OCI-LY7 (cell line): ENCODE data around the gene SMG6. TPM values are rescaled to one million over a fixed set of nuclear protein-coding genes. Genes with fewer than 3 reads are reported as not detected.

ENCODE experiments used
- BruUV-seq: library from RNA; stranded (reverse); fragments of 400-500 nt; replicated peaks from 2 replicates; lab custom pipeline; 2021; lab: Mats Ljungman, UMichigan
- CTCF ChIA-PET: fragments of 300-600 bp; sonication (Branson Sonifier 250); formaldehyde crosslinking; loops from one replicate; lab custom pipeline; 2022; ENCODE audit warnings: antibody characterized with exemption; ENCODE audit not compliant: unreplicated experiment; lab: Charles Lee
- POLR2A ChIA-PET: fragments of 300-600 bp; sonication (Branson Sonifier 250); formaldehyde crosslinking; loops from one replicate; lab custom pipeline; 2022; ENCODE audit warnings: antibody characterized with exemption; lab: Charles Lee
- DNase-seq: peaks from one replicate; pipeline ENCODE4 v3.0.0-alpha.2; 2015; ENCODE audit warnings: low spot score
- H2AFZ ChIP-seq: fragments of 200-600 bp; sonication (generic), shearing (Covaris generic); 2 replicates; pipeline ENCODE4 v1.6.1; 2014; ENCODE audit warnings: mild to moderate bottlenecking, antibody characterized with exemption, low read length, moderate library complexity
- H3K27ac ChIP-seq: fragments of 200-600 bp; sonication (generic); 2 replicates; pipeline ENCODE4 v1.5.1; 2014; ENCODE audit warnings: mixed run types, low read depth, mild to moderate bottlenecking, moderate library complexity, low read length, inconsistent platforms; ENCODE audit not compliant: poor library complexity, severe bottlenecking
- H3K36me3 ChIP-seq: fragments of 200-600 bp; sonication (generic); 2 replicates; pipeline ENCODE4 v1.6.1; 2014; ENCODE audit warnings: mild to moderate bottlenecking, antibody characterized with exemption, low read length, moderate library complexity, mixed read lengths; ENCODE audit not compliant: insufficient read depth
- H3K4me1 ChIP-seq: fragments of 200-600 bp; sonication (generic); 2 replicates; pipeline ENCODE4 v1.5.1; 2014; ENCODE audit warnings: mild to moderate bottlenecking, low read length; ENCODE audit not compliant: insufficient read depth, poor library complexity, severe bottlenecking
- H3K4me2 ChIP-seq: fragments of 200-600 bp; sonication (generic); 2 replicates; pipeline ENCODE4 v1.6.1; 2014; ENCODE audit warnings: mild to moderate bottlenecking, low read length
- H3K4me3 ChIP-seq: fragments of 200-600 bp; sonication (generic); 2 replicates; pipeline ENCODE4 v1.5.1; 2014; ENCODE audit warnings: mild to moderate bottlenecking, low read depth, low read length; ENCODE audit not compliant: poor library complexity, severe bottlenecking
- H3K79me2 ChIP-seq: fragments of 200-600 bp; sonication (generic); 2 replicates; pipeline ENCODE4 v1.6.1; 2016; ENCODE audit warnings: low read depth, mild to moderate bottlenecking, low read length, moderate library complexity, mixed read lengths; ENCODE audit not compliant: insufficient read depth
- H3K9me2 ChIP-seq: fragments of 200-600 bp; sonication (generic); 2 replicates; pipeline ENCODE4 v1.6.1; 2016; ENCODE audit warnings: mild to moderate bottlenecking, low read length, mixed read lengths; ENCODE audit not compliant: insufficient read depth
- H3K9me3 ChIP-seq: fragments of 200-600 bp; sonication (generic); 2 replicates; pipeline ENCODE4 v1.6.1; 2014; ENCODE audit warnings: mild to moderate bottlenecking, mixed run types, low read length, mixed read lengths
- H4K20me1 ChIP-seq: fragments of 200-600 bp; sonication (generic); 2 replicates; pipeline ENCODE4 v1.6.1; 2014; ENCODE audit warnings: mild to moderate bottlenecking, antibody characterized with exemption, low read length, moderate library complexity, mixed read lengths; ENCODE audit not compliant: insufficient read depth
- EZH2phosphoT487 ChIP-seq: fragments of 200-600 bp; sonication (generic); IDR thresholded peaks from 2 replicates; pipeline ENCODE4 v1.6.1; 2018; ENCODE audit warnings: low read depth, borderline replicate concordance, mild to moderate bottlenecking, mixed run types, antibody characterized with exemption, low read length, moderate library complexity, mixed read lengths
- intact Hi-C: fragments of 100-400 bp; cut with micrococcal nuclease; formaldehyde crosslinking; loops from one replicate; pipeline ENCODE4 v1.10.0; 2022; ENCODE audit not compliant: unreplicated experiment
- total RNA-seq, 2 experiments: library from RNA; depleted of rRNA in 1 of 2; stranded (reverse); fragments of >200 nt in 1 of 2; shearing (Covaris generic) in 1 of 2; gene quantifications; 2 replicates each; pipeline ENCODE4 v1.2.3, GENCODE V29; 2014 to 2022
- TF ChIP-seq, protein P1 (sequence below): fragments of 200-600 bp; sonication (generic); conservative IDR thresholded peaks from 2 replicates; pipeline ENCODE4 v1.5.1; 2014; ENCODE audit warnings: mild to moderate bottlenecking, antibody characterized with exemption, low read length, moderate library complexity, mixed read lengths

SMG6 gene
- total RNA-seq, 2 experiments from 2014 or later = 12.5 to 17.8 TPM

DNA sequence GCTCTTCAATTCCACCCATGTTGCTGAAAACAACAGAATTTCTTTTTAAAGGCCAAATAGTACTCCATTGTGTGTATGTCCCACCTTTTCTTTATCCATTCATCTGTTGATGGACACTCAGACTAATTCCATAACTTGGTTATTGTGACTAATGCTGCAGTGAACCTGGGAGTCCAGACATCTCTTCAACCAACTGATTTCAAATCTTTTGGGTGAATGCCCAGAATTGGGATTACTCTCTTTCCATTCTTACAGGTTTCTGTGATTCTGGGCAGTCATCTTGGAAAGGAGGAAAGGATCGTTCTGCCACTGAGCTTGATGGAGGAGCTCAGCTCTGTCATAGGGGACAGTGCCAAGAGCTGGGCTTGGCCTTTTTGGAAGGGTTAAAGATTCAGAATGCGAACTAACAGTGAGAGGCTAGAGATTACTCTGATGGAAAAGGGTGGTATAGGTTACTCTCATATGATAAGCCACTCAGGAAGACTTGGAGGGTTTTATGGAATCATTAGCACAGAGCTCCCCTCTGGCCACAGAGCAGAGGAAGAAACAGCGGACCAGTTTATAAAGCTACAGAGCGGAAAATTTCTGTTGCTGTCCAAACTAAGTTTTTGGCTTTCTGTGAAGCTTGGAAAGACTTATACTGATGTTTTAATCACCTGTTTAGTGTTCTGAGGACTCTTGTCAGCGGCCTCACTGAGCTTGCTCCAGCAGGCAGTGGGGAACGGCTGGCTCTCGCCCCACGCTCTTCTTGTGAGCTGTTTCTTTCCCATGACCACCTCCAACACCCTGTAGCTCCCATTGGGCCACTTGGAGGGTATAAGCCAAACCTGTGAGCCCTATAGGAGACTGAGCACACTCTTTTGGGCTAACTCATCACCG lies 200.4 kb downstream of the SMG6 start:
- Histone ChIP-seq H3K4me3 (no peak overlapping the region), H4K20me1 (no peaks in the 10 kb centered on the region), H3K4me2 (no peak overlapping the region), H3K9me2 (no peaks in the 10 kb centered on the region), H3K79me2 (no peaks in the 10 kb centered on the region), H3K9me3 (no peaks in the 10 kb centered on the region), H2AFZ (no peak overlapping the region), H3K36me3 (no peaks in the 10 kb centered on the region), H3K27ac (no peak overlapping the region), H3K4me1 (peaks cover 9% of the 10 kb centered on the region)
- TF ChIP-seq, protein P1, sequence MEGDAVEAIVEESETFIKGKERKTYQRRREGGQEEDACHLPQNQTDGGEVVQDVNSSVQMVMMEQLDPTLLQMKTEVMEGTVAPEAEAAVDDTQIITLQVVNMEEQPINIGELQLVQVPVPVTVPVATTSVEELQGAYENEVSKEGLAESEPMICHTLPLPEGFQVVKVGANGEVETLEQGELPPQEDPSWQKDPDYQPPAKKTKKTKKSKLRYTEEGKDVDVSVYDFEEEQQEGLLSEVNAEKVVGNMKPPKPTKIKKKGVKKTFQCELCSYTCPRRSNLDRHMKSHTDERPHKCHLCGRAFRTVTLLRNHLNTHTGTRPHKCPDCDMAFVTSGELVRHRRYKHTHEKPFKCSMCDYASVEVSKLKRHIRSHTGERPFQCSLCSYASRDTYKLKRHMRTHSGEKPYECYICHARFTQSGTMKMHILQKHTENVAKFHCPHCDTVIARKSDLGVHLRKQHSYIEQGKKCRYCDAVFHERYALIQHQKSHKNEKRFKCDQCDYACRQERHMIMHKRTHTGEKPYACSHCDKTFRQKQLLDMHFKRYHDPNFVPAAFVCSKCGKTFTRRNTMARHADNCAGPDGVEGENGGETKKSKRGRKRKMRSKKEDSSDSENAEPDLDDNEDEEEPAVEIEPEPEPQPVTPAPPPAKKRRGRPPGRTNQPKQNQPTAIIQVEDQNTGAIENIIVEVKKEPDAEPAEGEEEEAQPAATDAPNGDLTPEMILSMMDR = no peak
- TF ChIP-seq EZH2phosphoT487 = no peak
- no TSS peak for BruUV-seq
- no peak for DNase-seq
- CTCF ChIA-PET = no interaction called here
- POLR2A ChIA-PET = interaction anchor here (0.5 to 0.6 kb wide), 4 partner anchors 35 to 268 kb away, joined by 3 to 6 read pairs (median 4); no protein-coding TSS in a partner anchor
- intact Hi-C loops = no loop called here

DNA sequence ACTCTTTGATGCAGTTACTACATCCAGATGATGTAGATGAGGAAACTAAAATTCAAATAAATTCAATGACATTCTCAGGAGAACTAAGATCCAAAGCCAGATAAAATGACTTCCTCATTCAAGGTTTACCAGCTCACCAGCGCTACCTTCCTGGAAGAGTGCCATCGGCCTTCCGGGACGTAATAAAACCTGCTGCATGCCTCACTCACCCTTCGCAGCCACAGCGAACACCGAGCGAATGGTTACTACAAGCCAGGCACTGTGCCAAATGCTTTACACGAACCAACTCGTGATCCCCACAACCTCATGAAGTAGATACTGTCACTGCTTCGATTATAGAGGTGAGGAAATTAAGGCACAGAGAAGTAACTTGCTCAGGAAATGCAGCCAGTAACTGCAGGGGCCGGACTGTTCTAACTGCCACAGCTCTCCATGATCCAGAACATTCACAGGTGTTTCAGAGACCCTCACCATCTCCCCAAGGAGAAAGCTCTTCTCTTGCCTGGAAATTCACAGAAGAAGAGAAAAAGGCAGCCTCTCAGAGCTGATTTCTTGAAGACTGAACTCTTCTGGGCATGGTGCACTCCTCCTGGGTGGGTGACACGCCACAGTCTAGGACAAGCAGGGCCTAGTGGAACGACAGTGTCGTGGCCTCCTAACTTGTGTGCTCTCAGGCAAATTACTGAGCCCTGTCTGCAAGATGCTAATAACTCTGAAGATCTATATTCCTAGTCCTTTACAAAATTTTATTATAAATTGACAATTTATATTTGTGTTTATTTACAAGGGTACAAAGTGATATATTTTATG lies 201.9 kb downstream of the SMG6 start:
- no peak for DNase-seq
- Histone ChIP-seq H3K9me2 (no peaks in the 10 kb centered on the region), H4K20me1 (no peaks in the 10 kb centered on the region), H3K4me3 (no peak overlapping the region), H3K4me2 (no peak overlapping the region), H3K27ac (no peak overlapping the region), H3K79me2 (no peaks in the 10 kb centered on the region), H3K36me3 (no peaks in the 10 kb centered on the region), H3K9me3 (no peaks in the 10 kb centered on the region), H3K4me1 (peaks cover 12% of the 10 kb centered on the region), H2AFZ (no peak overlapping the region)
- TF ChIP-seq, protein P1 = no peak
- no peak for TF ChIP-seq EZH2phosphoT487
- intact Hi-C loops = no loop called here
- BruUV-seq = no TSS peak
- ChIA-PET POLR2A (interaction anchor here (1.0 kb wide), 1 partner anchor 134 kb away, joined by 5 read pairs; no protein-coding TSS in a partner anchor), CTCF (no interaction called here)
